Umbilical cord (tissue), 2 donors: Measurements from ENCODE around the gene LGALS8. TPM values are rescaled to one million over a fixed set of nuclear protein-coding genes. Genes with fewer than 3 reads are reported as not detected.
"Not testable (repeated sequence)": the region's sequence is repeated elsewhere in the genome, so short reads cannot be mapped to it uniquely, and the experiment has no call there.

Experiments
- DNase-seq: peaks from one replicate; pipeline ENCODE4 v3.0.0-alpha.2; 2015; ENCODE audit warnings: low spot score
- total RNA-seq: library from RNA; depleted of rRNA; stranded (reverse); fragments of >200 nt; gene quantifications from one replicate; pipeline ENCODE4 v1.2.3, GENCODE V29; 2014; ENCODE audit warnings: low replicate concordance; ENCODE audit not compliant: insufficient read depth

The LGALS8 gene
- 43.6 TPM for total RNA-seq

GRCh38 chr1:236523704-236524141 lies at the start of gene LGALS8:
Gene LGALS8, plus strand, starts transcription at chr1:236523982. Its CDS starts 2,089 bp downstream, at chr1:236526071.
- peak; percentile 90 for DNase-seq

GRCh38 chr1:236476019-236476418 lies 47.8 kb upstream of the LGALS8 start:
- no peak for DNase-seq

- peak; percentile 61 for DNase-seq
Observed at GRCh38 chr1:236480758-236481436, 42.9 kb upstream of the LGALS8 start.

GRCh38 chr1:236484310-236484971 lies 39.3 kb upstream of the LGALS8 start:
- DNase-seq, result no peak

- no peak for DNase-seq
Observed at GRCh38 chr1:236486356-236487002, 37.3 kb upstream of the LGALS8 start.

- DNase-seq, result not testable (repeated sequence)
Observed at GRCh38 chr1:236489161-236489560, 34.6 kb upstream of the LGALS8 start.

GRCh38 chr1:236489710-236490377 lies 33.9 kb upstream of the LGALS8 start:
- peak; percentile 72 for DNase-seq

- DNase-seq, result no peak
Observed at GRCh38 chr1:236491469-236492136, 32.2 kb upstream of the LGALS8 start.

- DNase-seq, result no peak
Observed at GRCh38 chr1:236492378-236492777, 31.4 kb upstream of the LGALS8 start.

- DNase-seq, result no peak
Observed at GRCh38 chr1:236494082-236494481, 29.7 kb upstream of the LGALS8 start.

GRCh38 chr1:236494586-236495466 lies 29.0 kb upstream of the LGALS8 start:
- peak; percentile 56 for DNase-seq

GRCh38 chr1:236495467-236496112 lies 28.2 kb upstream of the LGALS8 start:
- DNase-seq, result peak; percentile 50

- no peak for DNase-seq
Observed at GRCh38 chr1:236497908-236498307, 25.9 kb upstream of the LGALS8 start.

GRCh38 chr1:236501093-236501492 lies 22.7 kb upstream of the LGALS8 start:
- DNase-seq, result no peak

- no peak for DNase-seq
Observed at GRCh38 chr1:236502579-236502971, 21.2 kb upstream of the LGALS8 start.

- DNase-seq, result peak; percentile 77
Observed at GRCh38 chr1:236502972-236503639, 20.7 kb upstream of the LGALS8 start.

GRCh38 chr1:236504338-236504737 lies 19.4 kb upstream of the LGALS8 start:
- DNase-seq, result not testable (repeated sequence)

- peak; percentile 85 for DNase-seq
Observed at GRCh38 chr1:236507022-236507700, 16.6 kb upstream of the LGALS8 start.

- DNase-seq, result no peak
Observed at GRCh38 chr1:236508593-236509027, 15.2 kb upstream of the LGALS8 start.
